HG03457 (cell line): ENCODE data around the gene PLIN1.

ENCODE experiments used
- ATAC-seq: cut with Tn5 transposase; IDR thresholded peaks from one replicate; pipeline ENCODE4 v1.9.1; 2021; ENCODE audit warnings: moderate number of reproducible peaks; ENCODE audit not compliant: unreplicated experiment

Gene PLIN1

DNA sequence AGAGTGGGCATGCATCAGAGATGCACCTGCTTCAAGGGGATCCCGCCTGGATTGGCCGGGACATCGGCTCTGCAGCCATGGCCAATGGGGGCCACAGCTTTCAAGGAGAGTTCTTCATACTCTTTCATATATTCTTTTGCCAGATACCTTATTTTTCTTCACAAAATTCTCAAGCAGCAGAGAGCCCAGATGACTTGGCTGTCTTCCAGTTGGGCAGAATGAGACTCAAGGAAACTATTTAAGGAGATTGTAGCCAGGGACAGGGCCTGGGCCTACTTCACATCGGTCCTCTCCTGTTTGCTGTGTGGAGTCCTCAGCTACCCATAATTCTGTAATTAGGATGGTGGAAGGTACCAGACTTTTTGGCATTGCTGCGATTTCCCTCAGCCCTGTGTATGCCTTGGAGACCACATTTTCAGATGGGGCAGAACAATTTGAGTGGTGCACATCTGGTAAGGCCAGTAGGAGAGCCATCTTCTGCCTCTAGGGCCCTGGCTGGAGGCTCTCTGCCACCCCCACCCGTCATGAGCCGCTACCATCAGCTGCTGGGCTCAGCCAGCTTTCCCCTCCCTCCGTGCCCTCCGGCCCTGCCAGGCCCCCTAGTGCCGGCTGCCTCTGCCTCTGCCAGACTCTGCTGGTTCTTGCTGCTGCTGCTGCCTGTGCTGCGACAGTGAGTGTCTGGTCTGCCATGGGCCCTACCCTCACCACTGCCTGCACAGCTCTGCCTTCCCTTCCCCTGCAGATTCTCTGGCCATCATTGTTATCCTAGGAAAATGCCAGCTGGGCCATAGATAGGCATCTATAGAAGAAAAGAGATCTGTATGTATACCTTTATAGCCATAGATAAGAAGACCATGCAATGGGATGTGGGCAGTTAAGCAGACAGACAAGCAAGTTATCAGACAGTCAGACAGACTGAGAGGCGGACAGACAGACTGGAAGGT lies 6.7 kb downstream of the PLIN1 start:
- no peak for ATAC-seq

- no peak for ATAC-seq
Measured at GRCh38 chr15:89671687-89672086, 7.5 kb downstream of the PLIN1 start.

DNA sequence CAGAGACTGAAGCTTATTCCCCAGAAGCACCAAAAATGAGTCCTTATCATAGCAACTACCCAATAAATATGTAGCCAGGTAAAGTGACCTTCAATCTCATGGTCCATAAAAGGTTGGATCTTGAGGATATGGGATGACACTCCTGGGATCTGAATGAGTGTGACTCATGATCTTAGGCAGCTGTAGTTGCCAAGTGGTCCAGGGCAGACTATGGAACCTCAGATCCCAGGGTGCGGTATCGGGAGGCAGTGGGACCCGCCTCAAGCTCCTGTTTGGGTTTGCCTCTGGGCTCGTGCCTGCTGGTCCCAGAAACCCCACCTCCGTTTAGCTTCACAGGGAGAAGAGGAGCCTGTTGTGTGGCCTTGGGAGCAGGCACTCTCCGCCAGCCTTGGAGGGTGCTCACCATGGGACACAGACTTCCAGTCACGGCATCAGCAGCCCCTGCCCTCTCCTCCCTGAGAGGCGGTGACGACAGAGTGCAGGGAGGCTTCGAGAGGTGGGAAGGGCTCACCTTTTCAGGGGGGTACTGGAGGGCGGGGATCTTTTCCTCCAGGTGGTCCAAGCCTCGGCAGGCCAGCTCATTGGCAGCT lies 8.1 kb downstream of the PLIN1 start:
- no peak for ATAC-seq

DNA sequence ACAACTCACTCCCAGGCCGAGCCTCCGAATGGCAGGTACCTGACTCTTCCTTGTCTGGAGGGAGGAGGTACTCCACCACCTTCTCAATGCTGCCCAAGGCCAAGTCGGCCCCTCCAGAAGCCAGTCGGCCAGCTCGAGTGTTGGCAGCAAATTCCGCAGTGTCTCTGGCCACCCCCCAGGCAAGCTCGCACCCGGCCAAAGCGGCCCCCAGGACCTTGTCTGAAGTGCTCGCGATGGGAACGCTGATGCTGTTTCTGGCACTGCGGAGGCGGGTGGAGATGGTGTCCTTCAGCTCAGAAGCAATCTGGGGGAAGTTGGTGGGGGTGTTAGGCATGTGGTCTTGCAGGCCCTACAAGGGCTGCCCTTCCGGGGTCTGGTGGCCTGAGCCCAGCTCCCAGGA lies 9.2 kb downstream of the PLIN1 start:
- no peak for ATAC-seq

GRCh38 chr15:89669309-89669865 lies 9.8 kb downstream of the PLIN1 start:
- no peak for ATAC-seq

GRCh38 chr15:89668171-89668570 lies 11.0 kb downstream of the PLIN1 start:
- no peak for ATAC-seq

DNA sequence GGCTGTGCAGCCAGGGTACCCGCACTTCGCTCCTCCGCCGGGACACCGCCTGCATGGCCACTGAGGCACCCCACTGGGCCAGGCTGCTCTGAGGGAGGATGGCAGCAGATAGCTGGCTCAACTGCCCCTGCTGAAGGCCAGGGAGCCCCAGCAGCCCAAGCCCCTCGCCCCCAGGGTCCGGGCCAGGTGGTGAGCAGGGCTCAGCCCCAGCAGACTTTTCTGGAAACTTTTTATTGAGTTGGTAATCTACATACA lies 11.5 kb downstream of the PLIN1 start:
- ATAC-seq: no peak

DNA sequence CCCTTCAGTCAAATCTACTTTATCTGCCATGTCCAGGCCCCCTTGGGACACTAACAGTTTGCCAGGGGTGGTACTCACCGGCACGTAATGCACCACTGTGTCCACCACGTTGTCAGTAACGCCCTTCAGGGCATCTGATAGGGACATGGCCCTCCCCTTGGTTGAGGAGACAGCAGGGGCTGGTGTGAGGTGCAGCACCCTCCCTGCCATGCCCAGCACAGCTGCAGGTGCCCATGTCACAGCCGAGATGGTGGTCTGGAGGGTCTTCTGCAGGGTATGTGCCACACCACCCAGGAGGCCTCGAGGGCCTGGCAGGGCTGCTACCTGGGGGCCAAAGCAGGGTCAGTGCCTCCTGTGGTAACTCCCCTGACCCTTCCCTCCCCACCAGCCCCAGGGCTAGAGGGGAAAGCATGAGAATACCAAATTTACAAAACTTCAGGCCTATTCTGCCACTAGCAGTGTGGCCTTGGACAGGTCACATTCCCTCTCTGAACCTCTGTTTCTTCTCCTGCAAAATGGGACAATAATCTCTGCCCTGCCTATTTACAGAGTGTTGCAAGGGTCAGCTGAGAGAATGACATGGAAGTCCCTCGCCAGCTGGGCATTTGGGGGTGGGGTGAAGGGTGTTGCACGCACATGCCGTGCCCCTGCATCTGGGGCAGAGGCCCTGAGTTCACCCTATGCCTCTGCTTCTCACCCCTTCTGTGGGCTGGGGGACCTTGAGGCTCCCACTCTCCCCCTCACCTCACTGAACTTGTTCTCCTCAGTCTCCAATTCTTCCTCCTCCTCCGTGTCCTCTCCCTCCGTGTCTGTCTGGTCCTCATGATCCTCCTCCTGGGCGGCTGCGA lies 12.1 kb downstream of the PLIN1 start:
- no peak for ATAC-seq

GRCh38 chr15:89666184-89666857 lies 12.8 kb downstream of the PLIN1 start:
- ATAC-seq: no peak

- ATAC-seq: no peak
Measured at GRCh38 chr15:89665449-89666181, 13.6 kb downstream of the PLIN1 start.

DNA sequence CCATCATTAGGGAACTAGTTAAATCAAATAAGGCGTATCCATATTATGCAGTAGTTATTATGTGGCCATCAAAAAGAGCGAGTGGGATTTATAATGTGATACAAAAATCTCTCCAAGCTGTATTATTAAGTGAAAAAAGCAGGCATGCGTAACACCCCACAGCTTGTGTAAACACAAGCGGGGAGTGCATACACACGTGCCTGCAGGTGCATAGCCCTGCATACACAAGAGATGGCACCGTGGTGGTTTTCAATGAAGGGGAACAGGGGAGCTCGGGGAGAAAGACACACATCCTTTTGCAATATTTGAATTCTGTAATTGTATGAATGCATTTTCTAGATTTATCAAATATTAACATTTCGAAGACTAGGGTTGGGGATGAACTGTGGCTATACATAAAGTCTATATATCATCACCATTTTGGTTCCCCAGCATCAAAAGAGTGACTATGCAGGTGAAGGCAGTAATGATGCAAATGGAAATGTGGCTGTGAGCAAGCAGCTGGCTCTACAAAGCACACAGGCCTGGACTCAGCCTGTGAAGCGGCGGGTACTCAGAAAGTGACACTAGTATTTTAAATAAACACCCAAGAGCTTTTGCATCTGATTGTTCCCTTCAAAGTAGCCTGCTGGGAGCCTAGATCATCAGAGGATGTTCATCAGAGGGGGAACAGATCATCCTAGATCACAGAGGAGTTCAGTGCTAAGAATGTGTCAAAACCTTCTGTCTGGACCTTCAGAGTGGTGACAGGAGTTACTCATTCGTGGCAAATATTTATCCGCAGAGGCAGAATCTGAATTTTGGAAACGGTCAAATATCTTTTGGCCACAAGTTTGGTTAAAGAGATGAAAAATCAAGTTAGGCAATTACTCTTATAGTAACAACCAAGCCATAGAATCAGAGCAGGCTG lies 14.5 kb downstream of the PLIN1 start:
- ATAC-seq: no peak

GRCh38 chr15:89662893-89663626 lies 16.1 kb downstream of the PLIN1 start:
- no peak for ATAC-seq

DNA sequence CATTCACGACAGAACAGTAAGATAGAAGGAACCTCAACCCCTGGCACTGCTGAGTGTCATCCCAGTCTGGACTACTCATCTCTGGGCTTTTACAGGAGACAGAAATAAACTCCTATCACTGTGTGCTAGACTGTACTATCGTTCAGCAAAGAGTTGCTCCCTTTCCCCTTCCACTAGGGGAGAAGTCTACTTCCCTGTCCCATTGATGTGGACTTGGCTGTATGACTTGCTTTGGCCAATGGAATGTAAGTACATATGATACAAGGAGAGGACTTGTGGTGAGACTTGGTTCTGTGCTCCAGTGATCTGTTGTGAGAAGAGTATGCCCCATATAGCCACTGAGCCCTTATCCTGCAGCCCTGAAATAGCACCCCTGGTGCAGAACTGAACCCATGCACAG lies 18.6 kb downstream of the PLIN1 start:
- no peak for ATAC-seq

DNA sequence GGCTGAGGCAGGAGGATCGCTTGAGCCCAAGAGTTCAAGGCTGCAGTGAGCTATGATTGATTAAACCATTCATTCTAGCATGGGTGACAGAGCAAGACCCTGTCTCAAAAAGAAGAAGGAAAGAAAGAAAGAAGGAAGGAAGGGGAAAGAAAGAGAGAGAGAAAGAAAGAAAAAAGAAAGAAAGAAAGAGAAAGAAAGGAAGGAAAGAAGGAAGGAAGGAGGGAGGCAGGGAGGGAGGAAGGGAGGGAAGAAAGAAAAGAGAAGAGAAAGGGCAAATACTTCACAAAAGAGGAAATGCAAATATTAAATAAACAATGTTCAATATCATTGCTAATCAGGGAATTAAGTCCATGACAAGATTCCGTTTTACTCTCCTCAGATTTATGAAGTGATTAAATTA lies 19.9 kb downstream of the PLIN1 start:
- ATAC-seq: no peak

GRCh38 chr15:89657686-89658200 lies 21.4 kb downstream of the PLIN1 start:
- ATAC-seq: no peak

DNA sequence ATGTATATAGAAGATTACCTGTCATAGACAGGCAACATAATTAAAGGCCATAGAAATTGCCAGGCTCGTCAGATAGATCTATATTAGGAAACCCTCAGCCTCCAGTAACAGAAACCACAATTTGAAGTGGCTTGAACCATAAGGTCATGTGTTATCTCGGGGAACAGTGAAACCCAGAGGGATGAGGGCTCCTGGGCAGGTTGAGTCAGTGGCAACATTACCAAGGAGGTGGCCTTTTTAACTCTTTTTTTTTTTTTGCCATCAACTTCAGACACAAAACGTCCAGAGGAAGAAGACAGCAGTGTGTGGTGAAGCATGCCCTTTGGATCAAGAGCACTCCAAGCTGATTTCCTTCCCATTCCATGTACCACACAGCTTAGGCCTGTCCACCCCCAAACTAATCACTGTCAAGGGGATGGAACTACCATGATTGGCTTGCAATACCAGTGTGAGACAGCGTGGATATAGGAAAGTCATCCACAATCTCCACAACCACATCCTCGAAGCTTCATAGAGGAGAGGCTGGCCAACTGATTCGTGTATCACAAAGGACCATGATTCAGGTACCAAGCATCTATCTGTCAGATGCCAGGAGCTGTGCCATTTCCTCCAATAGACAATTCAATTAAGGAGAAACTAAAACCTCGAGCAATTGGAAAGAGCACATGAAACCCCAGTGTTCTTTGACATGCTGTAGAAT lies 22.9 kb downstream of the PLIN1 start:
- no peak for ATAC-seq

DNA sequence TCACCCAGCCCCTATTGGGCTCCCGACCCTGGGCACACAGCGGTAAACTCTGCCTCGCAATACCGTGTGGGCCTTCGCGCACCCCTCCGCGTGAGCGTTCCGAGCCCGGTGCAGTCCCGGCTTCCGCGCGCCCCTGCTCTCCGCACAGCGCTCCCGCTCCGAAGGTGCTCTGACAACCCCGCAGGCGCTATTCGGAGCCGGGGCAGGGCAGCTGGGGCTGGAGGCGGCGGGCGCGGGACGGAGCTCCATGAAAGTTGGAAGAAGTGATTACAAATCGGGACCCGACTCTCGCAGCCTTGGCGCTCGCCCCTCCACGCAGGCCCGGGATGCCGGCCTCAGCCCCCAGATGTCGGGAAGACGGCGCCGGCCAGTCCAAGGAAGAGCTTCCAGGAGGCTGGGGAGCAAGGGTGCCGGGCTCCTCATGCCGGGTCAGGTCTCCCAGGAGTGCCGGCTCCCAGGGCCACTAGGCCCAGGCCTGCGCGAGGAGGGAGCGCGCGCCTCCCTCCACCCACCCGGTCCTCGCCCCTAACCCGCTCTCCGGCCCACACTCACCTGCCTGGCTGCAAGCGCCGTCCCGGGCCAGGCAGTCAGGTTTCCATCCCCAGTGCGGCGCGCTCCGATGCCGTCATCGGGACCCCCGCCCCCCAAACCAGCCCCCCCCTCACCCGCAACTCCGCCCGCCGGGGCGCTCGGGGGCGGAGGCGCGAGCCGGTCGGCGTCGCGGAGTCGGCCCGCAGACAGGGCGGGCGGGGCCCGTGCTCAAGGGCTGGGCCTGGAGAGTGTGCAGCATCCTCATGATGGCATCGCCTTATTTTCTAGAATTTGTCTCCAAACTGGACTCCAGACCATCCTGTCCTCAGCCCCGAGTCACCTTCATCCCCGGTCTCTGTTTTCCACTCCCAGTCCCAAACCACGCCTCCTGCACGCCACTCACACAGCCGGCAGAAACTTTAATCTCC lies 24.0 kb downstream of the PLIN1 start, which contains the start of gene KIF7:
KIF7 (minus strand) TSS at position 621 of the 959 bp plus-strand sequence. CDS start 2,537 bp downstream, outside the sequence.
- no peak for ATAC-seq
